Keratinocyte (primary cell): ENCODE results near the gene MASP2. TPM values are rescaled to one million over a fixed set of nuclear protein-coding genes. Genes with fewer than 3 reads are reported as not detected.
A peak's percentile ranks its signal among the peaks of the same experiment; 100 is the strongest.

Experiments used
- DNase-seq: peaks from one replicate; pipeline ENCODE4 v3.0.0-alpha.2; 2011; ENCODE audit warnings: low read depth, missing footprints, low spot score
- FAIRE-seq: peaks from 2 replicates; lab custom pipeline; 2011; peaks lifted over from hg19 to GRCh38; lab: Jason Lieb, UNC
- H2AFZ ChIP-seq: 2 replicates; pipeline ENCODE4 v1.6.0; 2012; ENCODE audit warnings: low read length, control low read depth, inconsistent platforms; ENCODE audit not compliant: control insufficient read depth
- H3K27ac ChIP-seq: 2 replicates; pipeline ENCODE4 v1.5.1; 2011; ENCODE audit warnings: low read length; ENCODE audit not compliant: control insufficient read depth, insufficient read depth
- H3K27me3 ChIP-seq: 3 replicates; pipeline ENCODE4 v1.6.0; 2011; ENCODE audit warnings: low read length; ENCODE audit not compliant: control insufficient read depth, insufficient read depth; ENCODE audit errors: extremely low read depth
- H3K36me3 ChIP-seq, 2 experiments: 2 replicates in 1 of 2; 3 replicates in 1 of 2; pipeline ENCODE4 v1.5.1; 2011; ENCODE audit warnings: low read length in 2 of 2, mild to moderate bottlenecking in 1 of 2; ENCODE audit not compliant: control insufficient read depth in 2 of 2, insufficient read depth in 2 of 2; ENCODE audit errors: extremely low read depth in 1 of 2
- H3K4me1 ChIP-seq: 3 replicates; pipeline ENCODE4 v1.5.1; 2011; ENCODE audit warnings: low read length; ENCODE audit not compliant: control insufficient read depth, insufficient read depth; ENCODE audit errors: extremely low read depth
- H3K4me2 ChIP-seq: 3 replicates; pipeline ENCODE4 v1.6.0; 2011; ENCODE audit warnings: low read depth, low read length; ENCODE audit not compliant: control insufficient read depth, insufficient read depth; ENCODE audit errors: extremely low read depth
- H3K4me3 ChIP-seq, 3 experiments: fragments of 200-600 bp in 1 of 3; sonication (generic) in 1 of 3; 2 replicates in 2 of 3; 3 replicates in 1 of 3; pipeline ENCODE4 v1.5.1; 2011 to 2016; ENCODE audit warnings: low read length in 3 of 3, mild to moderate bottlenecking in 3 of 3, control low read depth in 2 of 3, inconsistent platforms in 1 of 3, low read depth in 1 of 3, mixed read lengths in 1 of 3, mixed run types in 1 of 3, moderate library complexity in 1 of 3; ENCODE audit not compliant: control insufficient read depth in 2 of 3, insufficient read depth in 2 of 3; ENCODE audit errors: extremely low read depth in 1 of 3
- H3K79me2 ChIP-seq: 2 replicates; pipeline ENCODE4 v1.6.0; 2012; ENCODE audit warnings: low read length; ENCODE audit not compliant: control insufficient read depth, insufficient read depth
- H3K9ac ChIP-seq: 3 replicates; pipeline ENCODE4 v1.6.0; 2011; ENCODE audit warnings: low read length; ENCODE audit not compliant: control insufficient read depth, insufficient read depth; ENCODE audit errors: extremely low read depth
- H3K9me1 ChIP-seq: 3 replicates; pipeline ENCODE4 v1.6.0; 2011; ENCODE audit warnings: low read length; ENCODE audit not compliant: control insufficient read depth, insufficient read depth; ENCODE audit errors: extremely low read depth
- H3K9me3 ChIP-seq: 2 replicates; pipeline ENCODE4 v1.5.1; 2012; ENCODE audit warnings: low read depth, low read length; ENCODE audit not compliant: control insufficient read depth
- H4K20me1 ChIP-seq: 3 replicates; pipeline ENCODE4 v1.6.0; 2011; ENCODE audit warnings: low read length; ENCODE audit not compliant: control insufficient read depth, insufficient read depth; ENCODE audit errors: extremely low read depth
- CTCF ChIP-seq, 3 experiments: IDR thresholded peaks in 1 of 3; conservative IDR thresholded peaks in 1 of 3; optimal IDR thresholded peaks in 1 of 3; 2 replicates in 2 of 3; 3 replicates in 1 of 3; pipeline versions ENCODE3 to v1.5.1; 2011; ENCODE audit warnings: low read length in 3 of 3, mild to moderate bottlenecking in 3 of 3, moderate library complexity in 2 of 3, control low read depth in 1 of 3, inconsistent platforms in 1 of 3; ENCODE audit not compliant: insufficient read depth in 2 of 3; ENCODE audit errors: extremely low read depth in 1 of 3
- EZH2 ChIP-seq: IDR thresholded peaks from one replicate; pipeline ENCODE4 v1.6.1; 2012; ENCODE audit warnings: inconsistent platforms, mild to moderate bottlenecking, low read length, moderate library complexity
- dilution Hi-C: fragments of 300-500 bp; cut with MboI; formaldehyde crosslinking; loops from one replicate; pipeline ENCODE4 v1.7.0; 2020; ENCODE audit warnings: low sequenced_read_pairs; ENCODE audit not compliant: extremely low pct_ligation_motif_present
- polyA plus RNA-seq, 5 experiments: library from polyadenylated mRNA; depleted of rRNA in 3 of 5; stranded (reverse) in 3 of 5; stranded (forward) in 1 of 5; unstranded in 1 of 5; fragments of >200 nt; gene quantifications; 1 replicate in 1 of 5; 2 replicates in 3 of 5; 3 replicates in 1 of 5; pipeline versions ENCODE4 v1.2.1 to v1.2.3, GENCODE V29; 2011 to 2012; ENCODE audit warnings: missing spikeins in 2 of 5, low read depth in 1 of 5, low replicate concordance in 1 of 5

Gene MASP2
- polyA plus RNA-seq, 1 donor (not counting 4 experiments of a cell fraction or from before 2014, with no cell fraction given) = 0.03 TPM

DNA sequence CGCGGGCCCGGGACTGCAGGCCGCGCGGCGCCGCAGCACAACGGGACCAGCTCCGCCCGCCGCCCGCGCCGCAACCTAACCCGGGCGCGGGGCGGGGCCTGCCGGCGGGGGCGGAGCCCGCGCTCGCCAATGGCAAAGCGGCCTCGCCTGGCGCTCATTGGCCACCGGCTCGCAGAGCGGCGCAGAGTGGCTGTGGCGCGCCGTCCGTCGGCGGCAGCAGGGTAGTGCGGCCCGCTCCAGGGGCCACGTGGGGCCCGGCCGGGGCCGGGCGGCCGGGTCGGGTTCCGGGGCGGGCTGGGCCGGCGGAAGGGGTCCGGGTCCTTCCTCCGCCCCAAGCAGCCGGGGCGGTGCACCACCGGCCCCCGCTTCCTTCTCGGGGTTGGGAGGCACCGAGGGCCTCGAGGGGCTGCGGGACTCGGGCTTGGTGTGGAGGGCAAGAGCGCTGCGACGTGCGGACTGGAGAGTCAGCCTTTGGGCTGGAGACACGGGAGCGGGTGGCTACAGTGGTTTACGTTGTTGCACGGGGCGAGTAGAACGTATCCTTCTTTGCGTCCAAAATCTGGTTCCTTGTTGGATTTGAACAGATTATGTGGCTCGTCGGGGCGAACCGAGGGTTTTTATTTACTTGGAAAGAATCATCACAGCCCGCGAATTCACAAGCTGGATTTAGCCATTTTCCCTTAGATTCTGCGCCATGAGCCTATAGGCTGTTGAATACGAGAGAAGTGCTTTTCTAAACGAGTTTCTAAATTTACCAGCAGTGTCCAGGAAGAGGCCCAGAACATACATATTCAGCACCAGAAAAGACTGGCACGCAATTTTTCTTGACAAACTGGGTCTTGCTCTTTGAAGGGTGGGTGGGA, 13.2 kb upstream of the MASP2 start, which contains the start of gene SRM:
TSS of gene SRM (minus strand) at position 51 of the 863 bp plus-strand sequence. CDS start 75 bp downstream, outside the sequence.
- H3K36me3 ChIP-seq = peaks cover 12 to 27% of the 10 kb centered on the region in 2 experiments
- peaks cover 19% of the 10 kb centered on the region for H3K4me1 ChIP-seq
- FAIRE-seq = no peak
- peak within 1 kb of the TSS; percentile 68 for H2AFZ ChIP-seq
- H3K4me2 ChIP-seq = peak within 1 kb of the TSS; percentile 91
- TF ChIP-seq EZH2 (no peak), CTCF (optimal IDR thresholded peaks at IDR 0.05 in 1 of 3, IDR thresholded peaks at IDR 0.05 in 1 of 3, conservative IDR thresholded peaks at IDR 0.05 in 1 of 3; ENCODE audit: extremely low read depth in 1 of 3, insufficient read depth in 2 of 3, low read length in 3 of 3) (peak in 2 of 3 experiments; percentile 24 to 43)
- H3K9me3 ChIP-seq = no peaks in the 10 kb centered on the region
- H3K9ac ChIP-seq = peak within 1 kb of the TSS; percentile 84
- H3K79me2 ChIP-seq = peaks cover 26% of the 10 kb centered on the region
- peak within 1 kb of the TSS; percentile 75 for H3K27ac ChIP-seq
- no peaks in the 10 kb centered on the region for H4K20me1 ChIP-seq
- no peaks in the 10 kb centered on the region for H3K9me1 ChIP-seq
- dilution Hi-C loops = no loop called here
- peak within 1 kb of the TSS; percentile 72 to 99 (median 90) for H3K4me3 ChIP-seq
- no peaks in the 10 kb centered on the region for H3K27me3 ChIP-seq
- DNase-seq = no peak

- Histone ChIP-seq H3K4me3 (peak overlapping the region; percentile 71 to 99 (median 80)), H3K9me3 (no peaks in the 10 kb centered on the region), H3K9me1 (no peaks in the 10 kb centered on the region), H4K20me1 (no peaks in the 10 kb centered on the region), H3K9ac (peak overlapping the region; percentile 78), H3K36me3 (peaks cover 11 to 27% of the 10 kb centered on the region in 2 experiments), H3K4me2 (peak overlapping the region; percentile 91), H3K79me2 (peaks cover 26% of the 10 kb centered on the region), H2AFZ (peak overlapping the region; percentile 13), H3K27me3 (no peaks in the 10 kb centered on the region), H3K4me1 (peaks cover 19% of the 10 kb centered on the region), H3K27ac (peak overlapping the region; percentile 42)
- TF ChIP-seq CTCF (optimal IDR thresholded peaks at IDR 0.05 in 1 of 3, IDR thresholded peaks at IDR 0.05 in 1 of 3, conservative IDR thresholded peaks at IDR 0.05 in 1 of 3; ENCODE audit: extremely low read depth in 1 of 3, insufficient read depth in 2 of 3, low read length in 3 of 3) (no peak), EZH2 (no peak)
- FAIRE-seq (no peak), DNase-seq (no peak)
- dilution Hi-C loops = no loop called here
These were observed 12.3 kb upstream of the MASP2 start for GRCh38 chr1:11059155-11059967.
